Panc1 (cell line): ENCODE results near the gene MRPL33.

Experiments
- POLR2AphosphoS5 ChIP-seq: IDR thresholded peaks from 2 replicates; pipeline ENCODE4 v1.6.1; 2012; ENCODE audit warnings: mild to moderate bottlenecking, low read depth, low read length, moderate library complexity
- TF ChIP-seq, protein P1 (sequence below): fragments of 450-650 bp; IDR thresholded peaks from 2 replicates; pipeline ENCODE4 v1.5.1; 2017; ENCODE audit warnings: mild to moderate bottlenecking

- TF ChIP-seq, protein P1, sequence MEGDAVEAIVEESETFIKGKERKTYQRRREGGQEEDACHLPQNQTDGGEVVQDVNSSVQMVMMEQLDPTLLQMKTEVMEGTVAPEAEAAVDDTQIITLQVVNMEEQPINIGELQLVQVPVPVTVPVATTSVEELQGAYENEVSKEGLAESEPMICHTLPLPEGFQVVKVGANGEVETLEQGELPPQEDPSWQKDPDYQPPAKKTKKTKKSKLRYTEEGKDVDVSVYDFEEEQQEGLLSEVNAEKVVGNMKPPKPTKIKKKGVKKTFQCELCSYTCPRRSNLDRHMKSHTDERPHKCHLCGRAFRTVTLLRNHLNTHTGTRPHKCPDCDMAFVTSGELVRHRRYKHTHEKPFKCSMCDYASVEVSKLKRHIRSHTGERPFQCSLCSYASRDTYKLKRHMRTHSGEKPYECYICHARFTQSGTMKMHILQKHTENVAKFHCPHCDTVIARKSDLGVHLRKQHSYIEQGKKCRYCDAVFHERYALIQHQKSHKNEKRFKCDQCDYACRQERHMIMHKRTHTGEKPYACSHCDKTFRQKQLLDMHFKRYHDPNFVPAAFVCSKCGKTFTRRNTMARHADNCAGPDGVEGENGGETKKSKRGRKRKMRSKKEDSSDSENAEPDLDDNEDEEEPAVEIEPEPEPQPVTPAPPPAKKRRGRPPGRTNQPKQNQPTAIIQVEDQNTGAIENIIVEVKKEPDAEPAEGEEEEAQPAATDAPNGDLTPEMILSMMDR = no peak
- TF ChIP-seq POLR2AphosphoS5 = no peak
Measured at GRCh38 chr2:27800856-27801255, 29.3 kb downstream of the MRPL33 start.
